Measurements from ENCODE around the gene SMIM15.

The SMIM15 gene, protein sequence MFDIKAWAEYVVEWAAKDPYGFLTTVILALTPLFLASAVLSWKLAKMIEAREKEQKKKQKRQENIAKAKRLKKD

DNA sequence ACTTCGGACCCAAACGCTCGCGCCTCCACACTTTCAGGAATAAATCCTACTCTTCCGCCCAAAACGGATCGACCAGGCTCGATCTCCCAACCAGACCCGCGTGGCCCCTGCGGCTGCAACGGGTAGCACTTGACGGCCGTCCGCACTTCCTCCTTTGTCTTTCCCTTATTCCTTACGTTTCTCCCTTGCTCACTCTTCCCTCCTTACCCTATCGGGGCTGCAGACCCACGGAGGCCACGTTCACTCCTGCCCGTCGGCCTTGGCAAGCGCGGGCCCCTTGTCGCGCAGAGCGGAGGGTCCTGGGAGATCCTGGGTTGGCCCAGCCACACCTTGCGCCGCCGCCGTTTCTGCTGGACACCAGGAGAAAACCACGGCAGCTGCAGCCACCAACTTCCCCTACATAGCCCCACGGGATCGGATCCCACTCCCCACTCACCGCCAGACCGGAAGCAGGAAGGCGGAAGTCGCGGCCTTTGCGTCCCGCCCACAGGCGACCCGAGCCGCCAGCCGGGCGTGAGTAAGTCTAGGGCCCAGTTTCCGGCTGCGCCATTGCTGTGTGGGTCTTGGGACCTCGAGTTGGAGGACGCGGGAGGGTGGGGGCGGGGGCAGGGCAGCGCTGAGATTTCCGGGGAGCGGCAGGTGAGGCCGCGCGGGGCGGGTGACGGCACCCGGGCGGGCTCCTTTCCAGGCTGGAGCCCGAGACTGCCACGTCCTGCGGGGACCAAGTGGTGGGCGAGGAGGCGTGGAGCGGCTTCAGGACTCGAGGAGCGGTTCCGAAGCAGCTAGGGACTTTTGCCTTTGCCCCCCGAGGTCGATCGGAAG lies at the start of gene SMIM15:
SMIM15 (minus strand) TSS at position 459 of the 822 bp plus-strand sequence. CDS start 2,297 bp downstream, outside the sequence.
- H3K27ac ChIP-seq, result peak within 1 kb of the TSS; percentile 91 to 92
- no peaks in the 10 kb centered on the region for H3K9me3 ChIP-seq
- H3K27me3 ChIP-seq, result no peaks in the 10 kb centered on the region
- peaks cover 0 to 35% (median 8%) of the 10 kb centered on the region in 4 donors for H3K4me1 ChIP-seq
- peak; percentile 86 to 91 for DNase-seq
- H3K4me3 ChIP-seq, result peak within 1 kb of the TSS; percentile 78
- intact Hi-C loops (cut with DNase I; ENCODE audit: low total_unique reads), result loop anchor here (5.0 to 10.0 kb wide), 3 partner anchors 120 to 217 kb away; partner anchors contain the start of genes ERCC8, NDUFAF2 and ZSWIM6
- H3K36me3 ChIP-seq, result peaks cover 0 to 17% (median 12%) of the 10 kb centered on the region in 3 donors
- TF ChIP-seq, protein P1, sequence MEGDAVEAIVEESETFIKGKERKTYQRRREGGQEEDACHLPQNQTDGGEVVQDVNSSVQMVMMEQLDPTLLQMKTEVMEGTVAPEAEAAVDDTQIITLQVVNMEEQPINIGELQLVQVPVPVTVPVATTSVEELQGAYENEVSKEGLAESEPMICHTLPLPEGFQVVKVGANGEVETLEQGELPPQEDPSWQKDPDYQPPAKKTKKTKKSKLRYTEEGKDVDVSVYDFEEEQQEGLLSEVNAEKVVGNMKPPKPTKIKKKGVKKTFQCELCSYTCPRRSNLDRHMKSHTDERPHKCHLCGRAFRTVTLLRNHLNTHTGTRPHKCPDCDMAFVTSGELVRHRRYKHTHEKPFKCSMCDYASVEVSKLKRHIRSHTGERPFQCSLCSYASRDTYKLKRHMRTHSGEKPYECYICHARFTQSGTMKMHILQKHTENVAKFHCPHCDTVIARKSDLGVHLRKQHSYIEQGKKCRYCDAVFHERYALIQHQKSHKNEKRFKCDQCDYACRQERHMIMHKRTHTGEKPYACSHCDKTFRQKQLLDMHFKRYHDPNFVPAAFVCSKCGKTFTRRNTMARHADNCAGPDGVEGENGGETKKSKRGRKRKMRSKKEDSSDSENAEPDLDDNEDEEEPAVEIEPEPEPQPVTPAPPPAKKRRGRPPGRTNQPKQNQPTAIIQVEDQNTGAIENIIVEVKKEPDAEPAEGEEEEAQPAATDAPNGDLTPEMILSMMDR (IDR thresholded peaks at IDR 0.05), result peak in 1 of 2 experiments; percentile 10

DNA sequence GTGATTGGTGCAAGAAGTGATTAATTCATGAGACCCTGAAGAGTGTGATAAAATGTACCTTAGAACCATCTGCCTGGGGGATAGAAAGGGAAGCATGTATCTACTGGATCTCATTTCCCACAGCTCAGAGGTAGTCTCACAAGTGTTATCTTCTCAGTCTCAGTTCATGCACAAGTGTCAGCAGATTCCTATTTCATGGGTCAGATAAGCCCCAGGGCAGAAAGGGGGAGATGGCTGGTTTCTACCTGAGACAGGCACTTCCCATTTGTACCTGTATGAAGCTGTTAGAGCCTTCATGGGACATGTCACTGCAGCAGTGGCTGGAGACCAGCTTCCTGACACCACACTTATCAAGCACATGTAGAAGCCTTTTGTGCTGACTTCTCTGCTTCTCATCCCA lies 45.6 kb upstream of the SMIM15 start:
- H3K27ac ChIP-seq, result no peak overlapping the region
- TF ChIP-seq, protein P1 (IDR thresholded peaks at IDR 0.05), result no peak
- intact Hi-C loops (cut with DNase I; ENCODE audit: low total_unique reads), result no loop called here
- no peaks in the 10 kb centered on the region for H3K36me3 ChIP-seq
- no peaks in the 10 kb centered on the region for H3K4me1 ChIP-seq
- H3K4me3 ChIP-seq, result no peak overlapping the region
- no peak for DNase-seq
- H3K9me3 ChIP-seq, result peaks cover 0 to 3% (median 0%) of the 10 kb centered on the region in 3 donors
- H3K27me3 ChIP-seq, result no peaks in the 10 kb centered on the region

DNA sequence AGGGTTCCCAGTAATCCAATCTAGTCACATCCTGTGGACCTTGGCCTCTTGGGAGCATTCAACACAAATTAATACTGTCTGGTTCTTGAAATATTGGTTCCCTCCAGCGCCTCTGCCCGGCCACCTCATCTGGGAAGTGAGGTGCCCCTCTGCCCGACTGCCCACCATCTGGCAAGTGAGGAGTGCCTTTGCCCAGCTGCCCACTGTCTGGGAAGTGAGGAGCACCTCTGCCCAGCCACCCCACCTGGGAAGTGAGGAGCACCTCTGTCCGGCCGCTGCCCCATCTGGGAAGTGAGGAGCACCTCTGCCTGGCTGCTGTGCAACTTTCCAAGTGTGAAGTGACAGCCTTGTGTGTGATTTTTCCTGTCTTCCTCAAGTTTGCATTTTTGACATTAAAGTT lies 42.7 kb upstream of the SMIM15 start:
- Histone ChIP-seq H3K36me3 (no peaks in the 10 kb centered on the region), H3K9me3 (peaks cover 0 to 3% (median 0%) of the 10 kb centered on the region in 3 donors), H3K4me3 (no peak overlapping the region), H3K27ac (no peak overlapping the region), H3K4me1 (no peaks in the 10 kb centered on the region), H3K27me3 (no peaks in the 10 kb centered on the region)
- TF ChIP-seq, protein P1 (IDR thresholded peaks at IDR 0.05), result no peak
- no peak for DNase-seq
- intact Hi-C loops (cut with DNase I; ENCODE audit: low total_unique reads), result no loop called here

DNA sequence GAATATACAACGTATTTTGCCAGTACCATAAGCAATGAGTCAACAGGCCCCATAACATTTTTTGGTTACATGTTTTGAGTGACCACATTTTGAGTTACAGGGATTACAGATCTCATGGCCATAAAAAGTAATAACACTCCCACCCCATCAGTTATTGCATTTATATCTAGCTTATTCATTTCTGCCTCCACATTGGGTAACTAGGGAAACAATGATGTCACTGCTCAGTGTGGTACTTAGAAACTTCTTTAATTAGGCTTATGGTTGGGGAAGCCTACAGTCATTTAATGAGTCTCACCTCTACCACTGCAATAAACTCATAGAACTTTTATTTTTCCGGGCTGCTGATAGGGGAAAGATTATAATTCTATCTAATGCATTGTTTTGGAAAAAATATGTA lies 39.9 kb upstream of the SMIM15 start:
- no peaks in the 10 kb centered on the region for H3K4me1 ChIP-seq
- peaks cover 0 to 11% (median 0%) of the 10 kb centered on the region in 3 donors for H3K9me3 ChIP-seq
- H3K4me3 ChIP-seq, result no peak overlapping the region
- TF ChIP-seq, protein P1 (IDR thresholded peaks at IDR 0.05), result no peak
- H3K36me3 ChIP-seq, result no peaks in the 10 kb centered on the region
- H3K27me3 ChIP-seq, result no peaks in the 10 kb centered on the region
- intact Hi-C loops (cut with DNase I; ENCODE audit: low total_unique reads), result no loop called here
- DNase-seq, result no peak
- H3K27ac ChIP-seq, result no peak overlapping the region

DNA sequence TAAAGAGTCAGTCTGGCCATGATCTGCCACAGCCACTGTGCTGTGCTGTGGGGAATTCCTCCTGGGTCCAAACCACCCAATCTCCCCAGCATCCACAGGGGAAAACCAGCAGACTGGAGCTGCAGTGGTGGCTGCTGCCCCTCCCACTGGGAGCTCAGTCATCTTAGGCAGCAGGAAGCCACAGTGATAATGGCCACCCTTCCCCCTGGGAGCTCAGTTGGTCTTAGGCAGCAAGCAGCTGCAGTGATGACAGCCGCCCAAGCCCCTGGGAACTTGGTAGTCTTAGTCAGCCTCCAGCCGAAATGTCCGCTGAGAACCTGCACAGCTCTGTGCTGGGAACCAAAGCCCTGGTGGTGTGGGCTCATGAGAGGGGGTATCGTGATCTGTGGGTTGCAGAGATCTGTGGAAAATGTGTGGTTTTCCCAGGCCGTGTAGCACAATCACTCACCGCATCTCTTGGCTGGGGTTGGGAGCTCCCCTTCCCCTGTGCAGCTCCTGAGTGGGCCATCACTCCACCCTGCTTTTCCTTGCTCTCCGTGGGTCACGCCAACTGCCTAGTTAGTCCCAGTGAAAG lies 38.4 kb upstream of the SMIM15 start:
- Histone ChIP-seq H3K27ac (no peak overlapping the region), H3K4me1 (no peaks in the 10 kb centered on the region), H3K36me3 (no peaks in the 10 kb centered on the region), H3K4me3 (no peak overlapping the region), H3K9me3 (peaks cover 0 to 11% (median 0%) of the 10 kb centered on the region in 3 donors), H3K27me3 (no peaks in the 10 kb centered on the region)
- no peak for DNase-seq
- intact Hi-C loops (cut with DNase I; ENCODE audit: low total_unique reads), result no loop called here
- TF ChIP-seq, protein P1 (IDR thresholded peaks at IDR 0.05), result no peak

Data from tibial artery (tissue), 4 donors.